MM.1S (cell line): Measurements from ENCODE around the gene NUDT22.

Experiments used
- DNase-seq: peaks from one replicate; pipeline ENCODE4 v3.0.0-alpha.2; 2015
- H2AFZ ChIP-seq: fragments of 300-600 bp; sonication (generic); 2 replicates; pipeline ENCODE4 v1.6.0; 2016; ENCODE audit warnings: antibody characterized with exemption, low read length
- H3F3A ChIP-seq: fragments of 300-600 bp; sonication (generic); 2 replicates; pipeline ENCODE4 v1.6.1; 2016; ENCODE audit warnings: mild to moderate bottlenecking, antibody characterized with exemption, low read length, moderate library complexity, mixed read lengths; ENCODE audit not compliant: insufficient read depth
- H3K27ac ChIP-seq: fragments of 300-600 bp; sonication (generic); 2 replicates; pipeline ENCODE4 v1.5.1; 2016; ENCODE audit warnings: mild to moderate bottlenecking, low read length
- H3K27me3 ChIP-seq: fragments of 300-600 bp; sonication (generic); replicated peaks from 2 replicates; pipeline ENCODE4 v1.6.0; 2016; ENCODE audit warnings: low read length; ENCODE audit not compliant: insufficient read depth
- H3K36me3 ChIP-seq: fragments of 300-600 bp; sonication (generic); replicated peaks from 2 replicates; pipeline ENCODE4 v1.6.1; 2016; ENCODE audit warnings: mild to moderate bottlenecking, low read length, mixed read lengths; ENCODE audit not compliant: insufficient read depth
- H3K4me1 ChIP-seq: fragments of 300-600 bp; sonication (generic); 2 replicates; pipeline ENCODE4 v1.6.1; 2016; ENCODE audit warnings: low read length, mixed read lengths
- H3K4me2 ChIP-seq: fragments of 300-600 bp; sonication (generic); 2 replicates; pipeline ENCODE4 v1.6.0; 2016; ENCODE audit warnings: low read depth, low read length
- H3K4me3 ChIP-seq: fragments of 300-600 bp; sonication (generic); 2 replicates; pipeline ENCODE4 v1.5.1; 2016; ENCODE audit warnings: low read length, mixed read lengths
- H3K79me2 ChIP-seq: fragments of 300-600 bp; sonication (generic); 2 replicates; pipeline ENCODE4 v1.6.1; 2016; ENCODE audit warnings: mixed run types, low read length, mixed read lengths
- H3K9ac ChIP-seq: fragments of 300-600 bp; sonication (generic); 2 replicates; pipeline ENCODE4 v1.6.1; 2016; ENCODE audit warnings: low read length, mixed read lengths
- H3K9me2 ChIP-seq: fragments of 300-600 bp; sonication (generic); replicated peaks from 2 replicates; pipeline ENCODE4 v1.6.1; 2016; ENCODE audit warnings: mild to moderate bottlenecking, low read length, mixed read lengths; ENCODE audit not compliant: insufficient read depth
- H3K9me3 ChIP-seq: fragments of 300-600 bp; sonication (generic); replicated peaks from 2 replicates; pipeline ENCODE4 v1.6.1; 2016; ENCODE audit warnings: mild to moderate bottlenecking, low read length, mixed read lengths; ENCODE audit not compliant: insufficient read depth
- H4K20me1 ChIP-seq: fragments of 300-600 bp; sonication (generic); 2 replicates; pipeline ENCODE4 v1.6.1; 2016; ENCODE audit warnings: mild to moderate bottlenecking, low read length, moderate library complexity, mixed read lengths; ENCODE audit not compliant: insufficient read depth
- EZH2 ChIP-seq: fragments of 300-600 bp; sonication (generic); optimal IDR thresholded peaks from 2 replicates; pipeline ENCODE3; 2017; ENCODE audit warnings: low read depth, mild to moderate bottlenecking, antibody characterized with exemption, low read length, mixed read lengths
- EZH2phosphoT487 ChIP-seq: fragments of 300-600 bp; sonication (generic); IDR thresholded peaks from 2 replicates; pipeline ENCODE4 v1.6.1; 2018; ENCODE audit warnings: antibody characterized with exemption, low read length
- TF ChIP-seq, protein P1 (sequence below): fragments of 300-600 bp; sonication (generic); IDR thresholded peaks from 2 replicates; pipeline ENCODE4 v1.5.1; 2016; ENCODE audit warnings: antibody characterized with exemption, low read length, mixed read lengths

Gene NUDT22

GRCh38 chr11:64211181-64211872, 14.7 kb upstream of the NUDT22 start:
- H3K9ac ChIP-seq, result no peak overlapping the region
- no peak overlapping the region for H3K27ac ChIP-seq
- H3K27me3 ChIP-seq, result no peaks in the 10 kb centered on the region
- H3K79me2 ChIP-seq, result no peaks in the 10 kb centered on the region; the same call in 1 of the 2 replicates
- no peaks in the 10 kb centered on the region for H3K9me3 ChIP-seq
- H3K36me3 ChIP-seq, result no peaks in the 10 kb centered on the region
- H2AFZ ChIP-seq, result no peak overlapping the region
- no peak for DNase-seq
- H3K4me2 ChIP-seq, result no peak overlapping the region
- H4K20me1 ChIP-seq, result no peaks in the 10 kb centered on the region
- H3K9me2 ChIP-seq, result no peaks in the 10 kb centered on the region
- peaks cover 3% of the 10 kb centered on the region; the same call in 1 of the 2 replicates for H3K4me1 ChIP-seq
- H3K4me3 ChIP-seq, result no peak overlapping the region
- TF ChIP-seq, protein P1, sequence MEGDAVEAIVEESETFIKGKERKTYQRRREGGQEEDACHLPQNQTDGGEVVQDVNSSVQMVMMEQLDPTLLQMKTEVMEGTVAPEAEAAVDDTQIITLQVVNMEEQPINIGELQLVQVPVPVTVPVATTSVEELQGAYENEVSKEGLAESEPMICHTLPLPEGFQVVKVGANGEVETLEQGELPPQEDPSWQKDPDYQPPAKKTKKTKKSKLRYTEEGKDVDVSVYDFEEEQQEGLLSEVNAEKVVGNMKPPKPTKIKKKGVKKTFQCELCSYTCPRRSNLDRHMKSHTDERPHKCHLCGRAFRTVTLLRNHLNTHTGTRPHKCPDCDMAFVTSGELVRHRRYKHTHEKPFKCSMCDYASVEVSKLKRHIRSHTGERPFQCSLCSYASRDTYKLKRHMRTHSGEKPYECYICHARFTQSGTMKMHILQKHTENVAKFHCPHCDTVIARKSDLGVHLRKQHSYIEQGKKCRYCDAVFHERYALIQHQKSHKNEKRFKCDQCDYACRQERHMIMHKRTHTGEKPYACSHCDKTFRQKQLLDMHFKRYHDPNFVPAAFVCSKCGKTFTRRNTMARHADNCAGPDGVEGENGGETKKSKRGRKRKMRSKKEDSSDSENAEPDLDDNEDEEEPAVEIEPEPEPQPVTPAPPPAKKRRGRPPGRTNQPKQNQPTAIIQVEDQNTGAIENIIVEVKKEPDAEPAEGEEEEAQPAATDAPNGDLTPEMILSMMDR, result no peak
- H3F3A ChIP-seq, result no peaks in the 10 kb centered on the region; the same call in 1 of the 2 replicates

DNA sequence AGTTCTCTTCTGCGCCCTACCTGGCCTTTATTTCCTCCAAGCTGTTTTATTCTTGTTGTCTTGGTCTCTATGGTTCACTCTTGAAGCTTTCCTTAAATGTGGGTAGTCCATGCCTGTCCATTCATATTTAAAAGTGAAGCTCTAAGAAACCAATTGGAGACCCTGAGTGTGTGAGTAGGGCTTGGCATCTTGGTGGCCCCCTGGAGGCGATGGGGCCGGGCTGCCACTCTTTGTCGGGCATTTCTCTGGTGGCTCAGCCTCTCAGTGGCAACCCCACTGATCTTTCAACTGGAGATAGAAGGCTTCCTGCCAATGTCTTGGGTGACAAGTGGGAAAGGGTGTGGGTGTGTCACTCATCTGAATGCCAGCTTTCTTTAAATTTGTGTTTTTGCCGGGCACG, 9.2 kb upstream of the NUDT22 start:
- Histone ChIP-seq H3K4me3 (no peak overlapping the region), H3K4me1 (no peaks in the 10 kb centered on the region), H3K4me2 (no peak overlapping the region), H2AFZ (no peak overlapping the region), H3K36me3 (no peaks in the 10 kb centered on the region), H3K27me3 (no peaks in the 10 kb centered on the region), H3F3A (no peaks in the 10 kb centered on the region), H3K79me2 (no peaks in the 10 kb centered on the region), H3K9me2 (no peaks in the 10 kb centered on the region), H3K27ac (no peak overlapping the region), H3K9me3 (no peaks in the 10 kb centered on the region), H4K20me1 (no peaks in the 10 kb centered on the region), H3K9ac (no peak overlapping the region)
- TF ChIP-seq, protein P1, result no peak
- TF ChIP-seq EZH2 (no peak), EZH2phosphoT487 (no peak)
- no peak for DNase-seq

DNA sequence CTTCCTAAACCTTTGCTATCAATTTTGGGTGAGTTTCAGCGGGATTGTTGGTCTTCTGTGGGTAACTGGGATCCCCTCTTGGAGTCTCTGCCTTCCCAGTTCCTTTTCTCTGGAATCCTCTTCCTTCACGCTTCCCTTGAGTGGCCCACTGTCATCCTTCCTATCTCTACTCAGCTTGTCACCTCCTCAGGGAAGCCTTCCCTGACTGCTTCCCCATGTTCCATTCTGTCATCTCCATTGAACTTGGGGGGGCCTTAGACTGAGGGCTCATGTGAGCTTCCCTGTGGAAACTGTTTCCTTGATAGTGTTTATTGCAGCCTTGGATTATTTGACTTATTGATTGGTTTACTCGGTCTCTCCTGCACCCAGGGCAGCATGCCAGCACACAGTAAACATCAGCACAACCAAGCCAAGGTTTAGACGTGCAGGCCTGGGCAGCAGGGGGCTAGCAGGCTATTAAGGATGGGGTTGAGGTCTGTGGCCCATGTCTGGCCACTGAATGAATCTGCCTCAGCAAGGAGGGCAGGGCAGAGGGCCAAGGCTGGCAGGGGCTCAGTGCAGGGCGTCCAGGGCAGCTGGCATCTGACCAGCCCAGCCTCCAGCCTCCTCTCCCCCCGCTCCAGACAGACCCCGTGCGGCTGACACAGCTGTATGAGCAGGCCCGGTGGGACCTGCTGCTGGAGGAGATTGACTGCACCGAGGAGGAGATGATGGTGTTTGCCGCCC, 7.3 kb upstream of the NUDT22 start:
- Histone ChIP-seq H3K27me3 (no peaks in the 10 kb centered on the region), H3K4me3 (no peak overlapping the region), H3K27ac (no peak overlapping the region), H3K9me2 (no peaks in the 10 kb centered on the region), H3K36me3 (no peaks in the 10 kb centered on the region), H3K79me2 (no peaks in the 10 kb centered on the region), H3K4me2 (no peak overlapping the region), H4K20me1 (no peaks in the 10 kb centered on the region), H2AFZ (no peak overlapping the region), H3F3A (no peaks in the 10 kb centered on the region), H3K9ac (no peak overlapping the region), H3K9me3 (no peaks in the 10 kb centered on the region), H3K4me1 (no peaks in the 10 kb centered on the region)
- TF ChIP-seq EZH2 (no peak), EZH2phosphoT487 (no peak)
- TF ChIP-seq, protein P1, result no peak
- no peak for DNase-seq
